Measurements from ENCODE around the gene WNT7A.
"Not testable (repeated sequence)": the region's sequence is repeated elsewhere in the genome, so short reads cannot be mapped to it uniquely, and the experiment has no call there.

Gene WNT7A

DNA sequence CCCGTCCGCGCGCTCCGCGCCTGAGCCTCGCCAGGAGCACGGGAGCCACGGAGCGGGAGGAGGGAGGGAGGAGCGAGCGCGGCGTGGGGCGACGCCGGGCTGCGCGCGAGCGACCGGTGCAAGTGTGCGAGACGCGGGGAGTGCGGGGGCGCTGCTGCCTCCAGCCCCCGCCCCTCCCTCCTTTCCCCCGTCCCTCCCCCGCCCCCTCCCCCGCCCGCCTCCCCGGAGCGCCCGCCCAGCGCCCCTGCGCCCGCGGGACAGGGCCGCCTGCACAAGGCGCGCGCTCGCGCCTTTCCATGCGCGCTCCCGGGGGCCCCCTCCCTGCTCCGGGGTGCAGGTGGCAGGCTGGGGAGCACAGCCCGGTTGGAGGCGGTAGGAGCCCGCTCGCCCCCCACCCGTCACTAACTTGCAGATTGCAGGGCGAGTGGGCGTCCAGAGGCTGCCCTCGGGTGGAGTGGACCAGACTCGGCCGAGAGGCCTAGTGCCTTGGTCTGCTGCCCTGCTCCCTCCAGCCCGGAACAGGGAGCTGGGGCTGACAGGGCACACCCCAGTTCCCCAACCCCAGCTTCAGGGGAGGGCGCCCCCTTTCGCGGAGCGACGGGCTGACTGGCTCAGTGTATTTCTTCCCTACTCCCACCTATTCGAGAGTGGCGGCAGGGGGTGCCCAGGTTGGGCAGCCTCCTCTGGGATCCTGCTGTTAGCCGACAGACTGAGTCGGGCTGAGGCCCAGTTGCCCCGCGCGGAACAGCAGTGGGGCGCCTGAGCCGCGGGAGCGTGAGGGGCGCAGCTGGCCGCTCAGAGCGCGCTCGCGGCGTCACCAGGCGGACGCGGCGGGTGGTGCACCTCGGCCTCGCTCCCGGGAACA, at the start of gene WNT7A:
Gene WNT7A (minus strand): TSS at position 126 of the 865 bp plus-strand sequence. CDS start 255 bp downstream, outside the sequence.
- in situ Hi-C loops (cut with MboI; ENCODE audit: low sequenced_read_pairs), result no loop called here

DNA sequence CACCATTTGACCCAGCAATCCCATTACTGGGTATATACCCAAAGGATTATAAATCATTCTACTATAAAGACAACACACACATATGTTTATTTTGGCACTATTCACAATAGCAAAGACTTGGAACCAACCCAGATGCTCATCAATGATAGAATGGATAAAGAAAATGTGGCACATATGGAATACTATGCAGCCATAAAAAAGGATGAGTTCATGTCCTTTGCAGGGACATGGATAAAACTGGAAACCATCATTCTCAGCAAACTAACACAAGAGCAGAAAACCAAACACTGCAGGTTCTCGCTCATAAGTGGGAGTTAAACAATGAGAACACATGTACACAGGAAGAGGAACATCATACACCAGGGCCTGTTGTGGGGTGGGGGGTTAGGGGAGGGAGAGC, 48.9 kb upstream of the WNT7A start:
- in situ Hi-C loops (cut with MboI; ENCODE audit: low sequenced_read_pairs), result not testable (repeated sequence)

DNA sequence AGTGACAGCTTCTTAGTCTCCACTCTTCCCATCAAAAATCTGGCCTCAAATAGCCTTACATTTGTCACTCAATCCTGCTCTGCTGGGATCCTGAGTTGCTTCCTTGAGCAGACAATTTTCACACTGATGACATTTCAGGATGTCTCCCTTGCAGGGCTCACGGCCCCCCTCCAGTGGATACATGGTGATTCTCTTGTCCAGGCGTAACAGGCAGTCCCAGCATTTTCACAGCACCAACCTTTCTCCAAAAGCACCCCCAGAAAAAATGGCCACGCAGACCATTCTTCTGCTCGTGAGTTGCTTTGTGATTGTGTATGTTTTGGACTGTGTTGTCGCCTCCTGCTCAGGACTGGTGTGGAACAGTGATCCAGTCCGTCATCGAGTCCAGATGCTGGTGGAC, 47.4 kb upstream of the WNT7A start:
- in situ Hi-C loops (cut with MboI; ENCODE audit: low sequenced_read_pairs), result no loop called here

DNA sequence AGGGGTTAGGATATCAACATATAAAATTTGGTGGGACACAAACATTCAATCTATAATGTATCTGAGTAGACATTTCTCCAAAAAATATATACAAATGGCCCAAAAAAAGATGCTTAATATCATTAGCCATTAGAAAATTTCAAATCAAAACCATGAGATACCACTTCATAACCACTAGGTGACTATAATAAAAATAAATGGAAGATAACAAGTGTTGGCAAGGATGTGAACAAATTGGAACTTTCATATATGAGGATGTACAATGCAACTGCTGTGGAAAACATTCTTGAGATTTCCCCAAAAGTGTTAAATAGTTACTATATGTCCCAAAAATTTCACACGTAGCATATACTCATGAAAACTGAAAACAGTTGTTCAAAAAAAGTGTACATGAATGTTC, 36.5 kb upstream of the WNT7A start:
- in situ Hi-C loops (cut with MboI; ENCODE audit: low sequenced_read_pairs), result no loop called here

DNA sequence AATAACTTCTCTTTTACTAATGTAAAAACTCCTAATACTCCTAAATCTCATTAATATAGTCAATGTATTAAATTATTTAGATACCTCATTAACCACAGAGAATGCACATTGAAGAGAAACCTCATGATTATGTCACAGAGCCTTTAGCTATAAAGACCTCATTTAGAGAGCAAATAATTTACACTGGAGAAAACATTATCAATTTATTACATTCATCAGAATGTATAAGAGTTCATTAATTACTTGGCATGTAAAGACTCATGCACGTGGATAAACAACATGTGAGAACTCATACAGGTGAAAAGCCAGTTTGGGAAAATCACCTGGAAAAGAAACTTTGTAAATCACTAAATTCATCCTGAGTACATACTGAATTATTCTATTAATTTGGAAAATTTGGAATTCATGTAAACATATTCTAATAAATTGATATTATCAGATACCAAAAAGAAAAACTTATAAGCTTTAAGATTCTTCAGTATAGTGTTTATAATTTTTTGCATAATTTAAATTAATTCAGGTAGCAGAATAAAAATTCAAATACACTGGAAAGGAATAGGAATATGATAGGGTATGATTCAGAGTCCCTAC, 22.9 kb upstream of the WNT7A start:
- in situ Hi-C loops (cut with MboI; ENCODE audit: low sequenced_read_pairs), result no loop called here

DNA sequence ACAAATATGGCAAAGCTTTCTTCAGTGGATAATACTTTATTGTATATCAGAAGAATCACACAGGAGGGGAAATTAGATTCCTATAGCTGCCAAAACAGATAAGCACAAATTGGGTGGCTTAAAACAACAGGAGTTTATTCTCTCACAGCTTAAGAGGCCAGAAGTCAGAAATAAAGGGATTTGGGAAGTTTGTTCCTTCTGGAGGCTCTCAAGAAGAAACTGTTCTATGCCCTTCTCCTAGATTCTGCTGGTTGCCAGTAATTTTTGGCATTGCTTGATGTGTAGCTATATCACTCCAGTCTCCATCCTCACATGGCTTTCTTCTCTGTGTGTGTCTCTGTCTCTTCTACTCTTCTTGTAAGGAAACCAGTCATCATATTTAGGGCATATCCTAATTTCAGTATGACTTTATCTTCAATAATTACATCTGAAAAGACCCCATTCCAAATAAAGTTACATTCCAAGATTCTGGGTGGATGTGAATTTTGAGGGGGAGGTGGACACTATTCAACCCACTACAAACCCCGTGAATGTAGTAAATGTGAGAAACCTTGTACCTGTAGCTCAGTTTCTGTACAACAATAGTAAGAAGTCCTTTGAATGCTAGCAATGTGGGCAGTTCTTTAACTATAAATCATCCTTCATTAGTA, 22.2 kb upstream of the WNT7A start:
- in situ Hi-C loops (cut with MboI; ENCODE audit: low sequenced_read_pairs), result no loop called here

DNA sequence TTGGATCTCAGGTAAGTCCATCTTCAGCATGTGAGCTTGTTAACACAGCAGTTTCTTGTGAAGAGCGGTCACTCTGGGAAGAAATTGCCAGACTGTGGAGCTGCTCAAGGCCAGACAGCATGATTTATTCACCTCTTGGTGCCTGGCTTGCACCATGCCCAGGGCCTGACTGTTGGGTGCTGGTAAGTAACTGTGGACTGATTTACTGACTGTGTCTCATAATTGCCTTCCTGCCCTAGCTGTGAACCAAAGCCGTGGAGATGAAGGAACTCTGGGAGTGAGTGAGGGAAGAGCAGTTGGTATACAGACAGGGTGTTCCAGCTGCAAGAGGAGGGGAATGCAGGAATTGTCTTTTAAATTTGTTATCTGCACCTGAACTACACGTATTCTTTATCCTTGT, 18.5 kb upstream of the WNT7A start:
- in situ Hi-C loops (cut with MboI; ENCODE audit: low sequenced_read_pairs), result no loop called here

DNA sequence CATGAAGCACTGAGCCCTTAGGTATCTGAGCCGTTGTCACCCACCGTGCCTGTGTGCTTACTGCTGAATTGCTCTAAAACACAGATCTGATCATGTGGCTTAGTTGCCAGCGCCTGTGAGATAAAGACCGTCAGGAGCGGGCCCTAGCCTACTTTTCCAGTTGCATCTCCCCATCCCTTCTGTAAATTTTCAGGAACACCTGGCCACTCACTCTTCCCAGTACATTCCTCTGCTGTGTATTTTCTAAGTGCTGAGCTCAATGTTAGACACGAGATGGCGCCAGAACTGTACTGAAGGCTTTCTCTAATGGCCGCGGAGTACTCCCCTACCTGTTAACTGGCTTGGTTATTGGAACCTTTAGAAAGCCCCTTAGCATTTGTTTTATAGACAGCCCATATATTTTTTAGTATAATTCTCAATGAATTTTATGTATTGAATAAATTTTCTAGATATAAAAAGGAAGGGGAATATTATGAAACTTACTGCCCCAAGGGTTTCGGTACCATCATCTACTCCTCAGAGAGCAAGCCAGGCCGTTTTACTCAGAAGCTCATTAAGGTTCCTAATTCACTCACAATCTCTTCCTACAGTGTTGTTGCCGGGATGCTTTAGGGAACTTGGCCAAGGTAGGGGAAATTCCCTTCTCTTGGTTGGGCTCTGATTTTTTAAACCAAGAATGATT, 16.7 kb upstream of the WNT7A start:
- in situ Hi-C loops (cut with MboI; ENCODE audit: low sequenced_read_pairs), result no loop called here

DNA sequence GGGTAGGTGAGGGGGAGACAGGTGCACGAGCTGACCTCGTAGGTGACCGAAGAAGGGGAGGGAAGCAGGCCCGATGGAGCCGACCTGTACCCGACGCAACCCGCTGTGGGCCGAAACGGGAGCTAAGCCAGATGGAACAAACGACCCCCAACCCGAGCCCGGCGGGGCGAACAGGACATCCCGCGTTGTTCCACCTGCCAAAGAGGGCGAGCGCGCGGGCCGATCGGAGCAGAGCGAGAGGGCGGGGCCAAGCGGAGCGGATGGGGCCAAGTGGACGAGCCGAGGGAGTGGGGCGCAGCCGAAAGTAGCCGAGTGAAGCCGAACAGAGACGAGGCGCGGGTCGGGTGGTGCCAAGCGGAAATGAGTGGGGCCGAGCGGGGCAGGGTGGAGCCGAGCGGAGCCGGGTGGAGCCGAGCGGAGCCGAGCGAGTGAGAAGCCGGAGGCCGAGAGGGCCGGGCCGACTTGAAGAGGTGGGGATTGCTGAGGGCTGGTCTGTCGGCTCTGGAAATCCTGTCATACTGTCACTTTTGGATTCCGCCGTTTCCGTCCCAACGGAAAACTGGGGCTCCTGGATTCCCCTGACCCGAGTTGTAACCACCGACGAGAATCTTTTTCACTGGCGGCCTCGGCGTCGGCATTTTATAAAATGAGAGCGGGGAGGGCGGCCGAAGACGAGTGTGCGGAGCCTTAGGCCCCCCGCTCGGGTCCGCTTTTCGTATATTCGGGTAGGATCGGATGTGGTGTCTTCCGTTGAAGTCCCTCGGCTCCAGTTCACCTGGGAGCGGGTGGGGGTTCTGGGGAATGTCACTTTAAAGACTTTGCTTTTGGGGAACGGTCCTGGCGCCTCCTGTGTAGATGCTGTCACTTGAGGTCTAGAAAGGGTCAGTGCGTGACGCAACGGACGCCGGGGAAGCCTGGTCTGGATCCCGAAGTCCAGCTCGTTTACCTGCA, 15.6 kb upstream of the WNT7A start:
- in situ Hi-C loops (cut with MboI; ENCODE audit: low sequenced_read_pairs), result no loop called here

DNA sequence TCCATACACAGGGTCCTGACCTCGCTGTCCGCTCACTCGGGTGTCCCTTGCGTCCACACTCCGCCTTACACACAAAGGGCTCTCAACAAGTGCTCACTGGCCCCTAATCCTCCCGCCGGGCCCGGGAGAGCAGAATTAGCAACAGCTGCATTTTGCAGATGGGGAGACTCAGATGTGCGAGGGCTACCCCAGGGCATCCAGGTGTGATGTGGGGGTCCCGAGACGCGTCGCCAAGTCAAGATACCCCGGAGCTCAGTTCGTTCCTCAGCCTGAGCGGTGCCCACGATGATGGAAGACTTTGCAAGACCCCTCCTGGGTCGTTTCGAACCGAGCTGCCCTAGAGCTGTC, 14.9 kb upstream of the WNT7A start:
- in situ Hi-C loops (cut with MboI; ENCODE audit: low sequenced_read_pairs), result no loop called here

DNA sequence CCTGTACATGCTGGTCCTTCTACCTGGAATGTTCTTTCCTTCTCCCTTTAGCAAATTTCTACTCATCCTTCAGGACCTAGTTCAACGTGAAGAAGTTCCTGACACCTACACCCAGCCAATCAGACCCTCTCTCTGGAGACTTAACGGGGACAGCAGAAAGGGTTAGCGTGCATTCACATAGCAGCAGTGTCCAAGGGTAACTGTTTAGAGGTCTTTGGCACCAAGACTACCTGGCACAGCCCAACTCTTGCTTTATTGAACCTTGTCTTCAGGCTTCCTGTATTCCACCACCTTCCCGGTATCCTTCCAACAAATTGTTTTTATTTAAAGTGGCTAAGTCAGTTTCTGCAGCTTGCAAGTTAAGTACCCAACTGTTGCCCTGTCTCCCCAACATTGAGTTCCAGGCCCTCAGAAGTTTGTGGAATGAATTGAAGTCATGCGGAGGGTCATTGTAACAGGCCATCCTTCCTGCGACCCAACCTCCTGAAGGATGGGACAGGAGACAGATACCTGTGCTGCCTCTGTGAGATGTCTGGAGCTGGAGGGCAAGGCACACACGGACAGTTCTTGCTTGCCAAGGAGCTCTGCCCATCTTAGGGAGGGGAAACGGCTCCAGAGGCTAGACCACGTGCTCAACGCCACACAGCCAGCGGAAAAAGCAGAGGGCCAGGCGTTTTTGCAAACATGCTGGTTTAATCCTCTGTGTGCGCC, 14.4 kb upstream of the WNT7A start:
- in situ Hi-C loops (cut with MboI; ENCODE audit: low sequenced_read_pairs), result no loop called here

DNA sequence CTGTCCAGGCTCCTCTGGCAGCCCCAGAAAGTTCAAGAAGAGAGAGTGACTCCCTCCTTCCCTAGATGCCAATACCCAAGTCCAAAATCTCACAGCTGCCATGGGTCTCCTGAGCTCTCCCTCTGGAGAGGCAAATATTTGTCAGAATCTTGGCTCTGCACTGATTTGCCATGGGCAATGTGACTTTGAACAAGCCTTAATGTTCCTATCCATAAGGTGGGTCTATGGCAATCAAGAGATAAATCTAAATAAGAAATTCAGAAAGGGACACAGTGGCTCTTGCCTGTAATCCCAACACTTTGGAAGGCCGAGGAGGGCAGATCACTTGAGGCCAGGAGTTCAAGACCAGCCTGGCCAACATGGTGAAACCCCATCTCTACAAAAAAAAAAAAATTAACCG, 12.4 kb upstream of the WNT7A start:
- in situ Hi-C loops (cut with MboI; ENCODE audit: low sequenced_read_pairs), result no loop called here

DNA sequence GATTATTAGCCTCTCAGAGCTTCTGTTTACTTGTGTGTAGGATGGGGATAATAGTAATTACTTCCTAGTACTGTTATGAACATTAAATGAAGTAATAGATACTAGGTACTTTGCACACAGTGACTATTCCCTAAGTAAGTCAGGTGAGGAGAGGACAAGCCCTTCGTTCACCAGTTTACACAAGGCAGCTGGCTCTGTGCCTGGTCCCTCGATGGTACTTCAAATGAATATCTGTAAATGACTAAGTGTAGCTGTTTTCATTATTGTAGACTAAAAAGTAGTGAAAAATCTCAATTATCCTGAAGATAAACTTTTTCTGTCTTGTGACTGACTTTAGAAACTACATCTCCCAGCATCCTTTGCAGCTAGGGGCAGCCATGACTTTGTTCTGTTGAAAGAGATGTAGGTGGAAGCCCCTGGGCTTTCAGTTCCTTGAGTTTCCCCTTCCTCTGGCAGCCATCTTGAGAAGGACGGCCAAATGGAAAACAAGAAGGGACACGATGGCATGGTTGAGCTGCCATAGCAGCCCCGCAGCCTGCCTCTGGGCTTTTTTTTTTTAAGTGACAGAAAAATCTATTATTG, 11.7 kb upstream of the WNT7A start:
- in situ Hi-C loops (cut with MboI; ENCODE audit: low sequenced_read_pairs), result no loop called here

DNA sequence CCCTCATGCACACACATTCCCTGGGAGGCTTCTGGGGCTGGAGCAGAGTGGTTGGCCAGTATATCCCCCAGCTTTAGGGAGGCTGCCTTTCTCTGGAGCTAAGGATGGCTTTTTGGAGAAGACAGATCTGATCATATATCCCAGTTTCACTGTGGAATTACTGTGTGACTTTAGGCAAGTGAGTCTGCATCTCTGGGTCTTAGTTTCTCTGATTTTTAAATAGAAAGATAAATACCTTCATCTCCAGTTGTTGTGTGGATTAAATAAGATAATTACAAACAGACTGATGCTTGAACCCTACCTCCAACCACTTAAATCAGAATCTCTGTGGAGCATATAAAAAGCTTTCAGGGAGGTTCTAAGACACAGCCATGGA, 11.1 kb upstream of the WNT7A start:
- in situ Hi-C loops (cut with MboI; ENCODE audit: low sequenced_read_pairs), result no loop called here

DNA sequence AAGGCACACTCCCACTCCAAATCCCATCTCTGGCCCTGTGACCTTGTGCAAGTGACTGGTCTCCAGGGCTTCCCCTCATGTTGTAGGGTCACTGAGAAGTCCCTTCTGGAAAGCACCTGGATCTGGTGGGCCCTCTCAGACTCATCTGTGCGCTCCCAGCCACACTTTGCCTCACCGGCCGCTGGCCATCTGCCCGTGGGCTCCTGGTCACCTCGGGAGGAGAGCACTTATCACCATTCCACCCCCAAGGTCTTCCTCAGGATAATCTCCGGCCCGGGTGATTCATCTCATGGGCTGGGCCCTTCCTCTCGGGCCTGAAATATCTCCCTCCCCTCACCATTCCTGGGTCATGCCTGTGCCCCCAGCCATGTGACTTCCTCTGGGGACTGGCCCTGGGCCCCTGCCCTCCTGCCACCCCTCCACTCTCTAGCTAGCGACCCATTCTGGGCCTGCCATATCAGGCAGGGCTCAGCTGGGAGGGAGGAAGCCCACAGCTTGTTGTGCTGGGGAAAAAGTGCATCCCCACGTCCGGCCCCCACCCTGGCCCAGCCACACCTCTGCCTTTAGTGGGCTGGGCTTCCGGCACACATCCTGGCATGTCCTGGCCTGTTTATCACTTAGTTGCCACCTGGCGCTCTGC, 10.6 kb upstream of the WNT7A start:
- in situ Hi-C loops (cut with MboI; ENCODE audit: low sequenced_read_pairs), result no loop called here

DNA sequence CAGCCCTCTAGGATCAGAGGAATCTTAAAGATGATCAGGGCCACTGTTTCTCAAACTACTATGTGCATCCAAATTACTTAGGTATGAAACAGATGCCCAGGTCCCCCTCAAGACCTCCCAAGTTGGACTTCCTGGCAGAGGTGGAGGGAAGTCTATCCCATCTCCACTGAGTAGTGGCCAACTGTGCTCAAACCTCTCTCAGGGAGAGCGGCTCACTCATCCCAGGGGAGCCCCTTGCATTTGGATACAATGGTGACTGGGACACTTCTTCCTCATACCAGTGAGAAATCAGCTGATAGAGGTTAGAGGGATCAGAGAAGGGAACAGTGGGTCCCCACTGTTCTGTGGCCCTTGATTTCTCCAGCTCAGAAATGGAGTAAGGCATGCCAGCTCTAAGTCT, 8.7 kb upstream of the WNT7A start:
- in situ Hi-C loops (cut with MboI; ENCODE audit: low sequenced_read_pairs), result no loop called here

DNA sequence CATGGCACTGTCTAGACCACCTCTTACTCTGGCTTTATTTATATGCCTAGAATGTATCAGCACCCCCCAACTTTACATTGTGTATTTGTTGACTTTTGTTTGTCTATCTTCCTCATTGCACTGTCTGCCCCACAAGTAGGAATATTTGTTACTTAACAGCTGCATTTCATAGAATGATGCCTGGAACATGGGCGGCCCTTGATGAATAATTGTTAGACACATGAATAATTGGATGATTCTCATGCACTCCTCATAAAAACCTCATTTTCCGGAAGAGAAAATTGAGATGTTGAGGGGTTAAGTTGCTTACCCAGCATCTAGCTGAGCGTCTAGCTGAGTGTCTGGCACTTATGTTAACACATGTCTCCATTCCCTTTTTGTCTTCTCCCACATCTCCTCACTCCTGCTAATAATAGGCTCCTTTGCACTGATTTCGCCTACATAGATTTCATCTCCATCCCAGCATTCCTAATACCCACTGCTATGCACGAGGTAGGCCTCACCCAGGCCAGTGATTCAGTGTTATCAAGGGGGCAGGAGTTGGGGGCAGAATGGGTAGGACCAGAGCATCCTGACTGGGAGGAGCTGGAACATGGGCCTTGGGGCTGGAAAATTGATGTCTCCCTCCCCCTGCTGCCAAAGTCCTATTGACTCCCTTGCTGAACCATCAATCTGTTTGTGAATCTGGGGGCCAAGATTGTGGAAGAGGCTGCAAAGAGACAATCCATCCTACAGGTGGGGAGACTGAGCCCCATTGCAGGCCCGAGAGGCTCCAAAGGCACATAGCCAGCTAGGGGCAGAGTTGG, 7.8 kb upstream of the WNT7A start:
- in situ Hi-C loops (cut with MboI; ENCODE audit: low sequenced_read_pairs), result no loop called here

DNA sequence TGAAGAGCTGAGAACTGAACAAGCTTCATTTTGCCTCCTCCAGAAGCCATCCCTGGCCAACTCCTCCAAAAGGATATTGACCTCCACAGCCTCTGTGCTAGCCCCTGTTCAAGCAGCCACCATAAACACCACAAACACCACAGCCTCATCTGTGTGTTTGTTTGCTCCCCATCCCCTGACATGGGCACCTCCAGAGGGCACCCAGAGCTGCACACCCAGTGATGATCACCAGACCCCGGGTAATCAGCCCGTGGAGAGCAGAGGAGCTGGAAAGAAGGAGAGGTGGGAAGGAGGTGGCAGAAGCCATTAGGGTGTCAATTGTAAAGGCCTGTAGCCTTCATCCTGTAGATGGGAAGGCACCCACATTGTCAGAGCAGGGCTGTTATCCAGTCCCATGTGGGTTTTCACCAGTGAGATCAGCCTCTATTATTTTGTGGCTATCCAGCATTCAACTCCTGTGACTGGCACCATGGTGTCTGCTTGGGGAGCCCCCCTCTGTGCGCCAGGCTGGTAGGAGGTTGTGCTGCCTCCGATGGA, 6.8 kb upstream of the WNT7A start:
- in situ Hi-C loops (cut with MboI; ENCODE audit: low sequenced_read_pairs), result no loop called here
